Gastroesophageal sphincter (tissue), 4 donors: ENCODE measurements around the gene TMEM198. TPM values are rescaled to one million over a fixed set of nuclear protein-coding genes. Genes with fewer than 3 reads are reported as not detected.

Experiments
- ATAC-seq: fragments of 150-250 bp; one replicate; pipeline ENCODE4 v1.9.1; 2016; ENCODE audit warnings: mild to moderate bottlenecking, moderate library complexity
- H3K27ac ChIP-seq, 4 donors: fragments of 200-600 bp; sonication (generic) in 3 of 4; 1 replicate in 3 of 4; 2 replicates in 1 of 4; pipeline ENCODE4 v1.5.1; 2016 to 2019
- H3K27me3 ChIP-seq: fragments of 200-600 bp; sonication (generic); one replicate; pipeline ENCODE4 v1.5.1; 2019
- H3K36me3 ChIP-seq, 2 donors: fragments of 200-600 bp; sonication (generic); one replicate each; pipeline ENCODE4 v1.5.1; 2019; ENCODE audit warnings: control low read depth in 1 of 2
- H3K4me1 ChIP-seq, 3 donors: fragments of 200-600 bp; sonication (generic); 1 replicate in 2 of 3; 2 replicates in 1 of 3; pipeline ENCODE4 v1.5.1; 2016 to 2019; ENCODE audit warnings: control low read depth in 2 of 3
- H3K4me3 ChIP-seq, 2 donors: fragments of 200-600 bp; sonication (generic); one replicate each; pipeline ENCODE4 v1.5.1; 2019; ENCODE audit warnings: mild to moderate bottlenecking in 1 of 2, moderate library complexity in 1 of 2
- H3K9me3 ChIP-seq, 3 donors: fragments of 200-600 bp; sonication (generic); one replicate each; pipeline ENCODE4 v1.5.1; 2017 to 2019; ENCODE audit warnings: control low read depth in 2 of 3
- CTCF ChIP-seq, 4 experiments: fragments of 200-600 bp in 2 of 4; fragments of 450-650 bp in 2 of 4; sonication (generic) in 1 of 4; IDR thresholded peaks; one replicate each; pipeline ENCODE4 v1.5.1; 2017 to 2019; ENCODE audit warnings: antibody characterized with exemption in 4 of 4, mild to moderate bottlenecking in 2 of 4, moderate library complexity in 2 of 4
- EP300 ChIP-seq: sonication (generic); formaldehyde crosslinking; IDR thresholded peaks from one replicate; pipeline ENCODE4 v1.6.1; 2017; ENCODE audit warnings: antibody characterized with exemption, mild to moderate bottlenecking
- POLR2A ChIP-seq, 2 donors: fragments of 450-650 bp; IDR thresholded peaks; one replicate each; pipeline ENCODE4 v1.6.1; 2017; ENCODE audit warnings: antibody characterized with exemption in 2 of 2, mild to moderate bottlenecking in 2 of 2, moderate library complexity in 1 of 2
- POLR2AphosphoS5 ChIP-seq: sonication (generic); formaldehyde crosslinking; IDR thresholded peaks from one replicate; pipeline ENCODE4 v1.6.1; 2017; ENCODE audit warnings: antibody characterized with exemption
- WGBS, 2 donors: methylation state at CpG; one replicate each; pipeline ENCODE4 v1.1.5; 2018; ENCODE audit warnings: low coverage in 1 of 2; 5-methylcytosine and 5-hydroxymethylcytosine counted together
- total RNA-seq, 4 donors: library from RNA; depleted of rRNA; stranded (reverse); fragments of >200 nt; gene quantifications; one replicate each; pipeline ENCODE4 v1.1.0, GENCODE V29; 2016

TMEM198 gene
- total RNA-seq, 4 donors from 2014 or later = 1.6 to 9.5 (median 4.1) TPM

GRCh38 chr2:219565130-219566080 lies 21.6 kb downstream of the TMEM198 start:
- Histone ChIP-seq H3K4me1 (peaks cover 0 to 14% (median 0%) of the 10 kb centered on the region in 3 donors), H3K9me3 (no peaks in the 10 kb centered on the region), H3K27me3 (no peaks in the 10 kb centered on the region), H3K4me3 (no peak overlapping the region), H3K27ac (no peak overlapping the region), H3K36me3 (peaks cover 0 to 75% of the 10 kb centered on the region in 2 donors)
- WGBS, 2 donors = 65 to 78% methylated on average over 5 to 8 of the region's 21 CpGs
- ATAC-seq = no peak
- TF ChIP-seq EP300 (no peak), CTCF (IDR thresholded peaks at IDR 0.05) (no peak), POLR2A (IDR thresholded peaks at IDR 0.05) (no peak), POLR2AphosphoS5 (no peak)

GRCh38 chr2:219566640-219567039 lies 22.8 kb downstream of the TMEM198 start:
- Histone ChIP-seq H3K4me1 (peaks cover 0 to 16% (median 0%) of the 10 kb centered on the region in 3 donors), H3K9me3 (no peaks in the 10 kb centered on the region), H3K4me3 (no peak overlapping the region), H3K36me3 (peaks cover 0 to 66% of the 10 kb centered on the region in 2 donors), H3K27ac (no peak overlapping the region), H3K27me3 (no peaks in the 10 kb centered on the region)
- ATAC-seq = no peak
- TF ChIP-seq EP300 (no peak), CTCF (IDR thresholded peaks at IDR 0.05) (no peak), POLR2A (IDR thresholded peaks at IDR 0.05) (no peak), POLR2AphosphoS5 (no peak)
- 71 to 96% methylated on average over 2 to 5 of the region's 11 CpGs for WGBS, 2 donors

- WGBS, 2 donors = 97% methylated on average over 15 of the region's 18 CpGs; no CpG with 5 or more reads in 1 of the 2 donors
- H3K36me3 ChIP-seq = peaks cover 0 to 61% of the 10 kb centered on the region in 2 donors
- H3K4me1 ChIP-seq = peaks cover 0 to 20% (median 0%) of the 10 kb centered on the region in 3 donors
- TF ChIP-seq CTCF (IDR thresholded peaks at IDR 0.05) = no peak
- no peak for TF ChIP-seq EP300
- TF ChIP-seq POLR2AphosphoS5 = no peak
- TF ChIP-seq POLR2A (IDR thresholded peaks at IDR 0.05) = no peak
- no peak overlapping the region for H3K27ac ChIP-seq
- no peak for ATAC-seq
- H3K27me3 ChIP-seq = no peaks in the 10 kb centered on the region
- no peak overlapping the region for H3K4me3 ChIP-seq
- no peaks in the 10 kb centered on the region for H3K9me3 ChIP-seq
Observed at GRCh38 chr2:219567131-219567530, 23.3 kb downstream of the TMEM198 start.

- Histone ChIP-seq H3K4me3 (no peak overlapping the region), H3K27me3 (no peaks in the 10 kb centered on the region), H3K9me3 (no peaks in the 10 kb centered on the region), H3K36me3 (peaks cover 0 to 54% of the 10 kb centered on the region in 2 donors), H3K27ac (no peak overlapping the region), H3K4me1 (peaks cover 0 to 22% (median 0%) of the 10 kb centered on the region in 3 donors)
- 60 to 97% methylated on average over 1 to 6 of the region's 35 CpGs for WGBS, 2 donors
- ATAC-seq = no peak
- TF ChIP-seq POLR2AphosphoS5 (no peak), EP300 (no peak), POLR2A (IDR thresholded peaks at IDR 0.05) (no peak), CTCF (IDR thresholded peaks at IDR 0.05) (no peak)
Observed at GRCh38 chr2:219567791-219568361, 24.0 kb downstream of the TMEM198 start.
